Neural cell (in vitro differentiated cells): ENCODE measurements around the gene TCL1A. TPM values are rescaled to one million over a fixed set of nuclear protein-coding genes. Genes with fewer than 3 reads are reported as not detected.

Experiments used
- H2AFZ ChIP-seq: fragments of 200-600, 300-800 bp; sonication (generic), shearing (Covaris generic); 2 replicates; pipeline ENCODE4 v1.6.0; 2014; ENCODE audit warnings: low read depth, mild to moderate bottlenecking, antibody characterized with exemption, low read length, moderate library complexity
- H3F3A ChIP-seq: fragments of 200-600 bp; shearing (Covaris generic); 2 replicates; pipeline ENCODE4 v1.6.1; 2016; ENCODE audit warnings: mild to moderate bottlenecking, moderate library complexity, mixed read lengths, antibody characterized with exemption, low read length; ENCODE audit not compliant: insufficient read depth, poor library complexity, severe bottlenecking
- H3K27ac ChIP-seq: fragments of 200-600, 300-800 bp; sonication (generic), shearing (Covaris generic); 2 replicates; pipeline ENCODE4 v1.5.1; 2014; ENCODE audit warnings: mild to moderate bottlenecking, low read length, moderate library complexity
- H3K27me3 ChIP-seq: fragments of 300-800, 200-600 bp; sonication (generic), shearing (Covaris generic); 2 replicates; pipeline ENCODE4 v1.6.0; 2014; ENCODE audit warnings: mild to moderate bottlenecking, low read depth, low read length, moderate library complexity; ENCODE audit not compliant: insufficient read depth
- H3K36me3 ChIP-seq: fragments of 300-800, 200-600 bp; sonication (generic), shearing (Covaris generic); 2 replicates; pipeline ENCODE4 v1.5.1; 2014; ENCODE audit warnings: mild to moderate bottlenecking, antibody characterized with exemption, low read length, moderate library complexity; ENCODE audit not compliant: insufficient read depth
- H3K4me2 ChIP-seq: fragments of 300-800, 200-600 bp; sonication (generic), shearing (Covaris generic); 2 replicates; pipeline ENCODE4 v1.6.0; 2014; ENCODE audit warnings: mild to moderate bottlenecking, low read length
- H3K4me3 ChIP-seq: fragments of 300-800, 200-600 bp; sonication (generic), shearing (Covaris generic); 2 replicates; pipeline ENCODE4 v1.5.1; 2014; ENCODE audit warnings: mild to moderate bottlenecking, low read length, moderate library complexity
- H3K79me2 ChIP-seq: fragments of 200-600 bp; shearing (Covaris generic); replicated peaks from 2 replicates; pipeline ENCODE4 v1.6.0; 2014; ENCODE audit warnings: mild to moderate bottlenecking, low read length, moderate library complexity; ENCODE audit not compliant: insufficient read depth
- H3K9ac ChIP-seq: fragments of 300-800, 200-600 bp; sonication (generic), shearing (Covaris generic); 2 replicates; pipeline ENCODE4 v1.6.1; 2016; ENCODE audit warnings: mild to moderate bottlenecking, low read length, mixed read lengths
- H3K9me2 ChIP-seq: fragments of 200-600 bp; shearing (Covaris generic); 2 replicates; pipeline ENCODE4 v1.6.1; 2016; ENCODE audit warnings: mild to moderate bottlenecking, low read length, mixed read lengths; ENCODE audit not compliant: insufficient read depth
- H3K9me3 ChIP-seq: fragments of 200-600, 300-800 bp; sonication (generic), shearing (Covaris generic); 2 replicates; pipeline ENCODE4 v1.6.1; 2016; ENCODE audit warnings: mild to moderate bottlenecking, mixed run types, low read length, moderate library complexity, mixed read lengths
- H4K20me1 ChIP-seq: fragments of 200-600 bp; shearing (Covaris generic); 2 replicates; pipeline ENCODE4 v1.6.1; 2016; ENCODE audit warnings: mild to moderate bottlenecking, mixed run types; ENCODE audit not compliant: insufficient read depth
- EP300 ChIP-seq: fragments of 450-650 bp; conservative IDR thresholded peaks from 2 replicates; pipeline ENCODE4 v1.6.1; 2014; ENCODE audit warnings: antibody characterized with exemption, mild to moderate bottlenecking, moderate library complexity; ENCODE audit not compliant: poor library complexity, severe bottlenecking
- EZH2 ChIP-seq: fragments of 200-600, 300-800 bp; shearing (Covaris generic), sonication (generic); IDR thresholded peaks from 2 replicates; pipeline ENCODE4 v1.6.1; 2014; ENCODE audit warnings: antibody characterized with exemption, low read length, borderline replicate concordance, mild to moderate bottlenecking; ENCODE audit not compliant: insufficient read depth, poor library complexity, severe bottlenecking
- MXI1 ChIP-seq: fragments of 450-650 bp; conservative IDR thresholded peaks from 2 replicates; pipeline ENCODE4 v1.6.1; 2014; ENCODE audit warnings: antibody characterized with exemption, mild to moderate bottlenecking; ENCODE audit not compliant: poor library complexity, severe bottlenecking
- POLR2AphosphoS5 ChIP-seq: IDR thresholded peaks from 2 replicates; pipeline ENCODE4 v1.6.1; 2012
- RAD21 ChIP-seq: fragments of 450-650 bp; conservative IDR thresholded peaks from 2 replicates; pipeline ENCODE4 v1.6.1; 2014; ENCODE audit warnings: antibody characterized with exemption, mild to moderate bottlenecking, moderate library complexity
- SMC3 ChIP-seq: fragments of 450-650 bp; conservative IDR thresholded peaks from 2 replicates; pipeline ENCODE4 v1.6.1; 2014; ENCODE audit warnings: antibody characterized with exemption, mild to moderate bottlenecking, moderate library complexity; ENCODE audit not compliant: poor library complexity
- TAF1 ChIP-seq: IDR thresholded peaks from 2 replicates; pipeline ENCODE4 v1.6.1; 2012; ENCODE audit warnings: low read depth
- polyA plus RNA-seq: library from polyadenylated mRNA; depleted of rRNA; stranded (reverse); fragments of >200 nt; gene quantifications from 2 replicates; pipeline ENCODE4 v1.2.3, GENCODE V29; 2014
- TF ChIP-seq, protein P1 (sequence below): IDR thresholded peaks from 2 replicates; pipeline ENCODE4 v1.6.1; 2012; ENCODE audit warnings: borderline replicate concordance
- TF ChIP-seq, protein P2 (sequence below): fragments of 450-650 bp; IDR thresholded peaks from 2 replicates; pipeline ENCODE4 v1.5.1; 2014; ENCODE audit warnings: antibody characterized with exemption, mild to moderate bottlenecking, moderate library complexity; ENCODE audit not compliant: poor library complexity, severe bottlenecking

TCL1A gene
- polyA plus RNA-seq, 1 donor from 2014 or later = not detected

DNA sequence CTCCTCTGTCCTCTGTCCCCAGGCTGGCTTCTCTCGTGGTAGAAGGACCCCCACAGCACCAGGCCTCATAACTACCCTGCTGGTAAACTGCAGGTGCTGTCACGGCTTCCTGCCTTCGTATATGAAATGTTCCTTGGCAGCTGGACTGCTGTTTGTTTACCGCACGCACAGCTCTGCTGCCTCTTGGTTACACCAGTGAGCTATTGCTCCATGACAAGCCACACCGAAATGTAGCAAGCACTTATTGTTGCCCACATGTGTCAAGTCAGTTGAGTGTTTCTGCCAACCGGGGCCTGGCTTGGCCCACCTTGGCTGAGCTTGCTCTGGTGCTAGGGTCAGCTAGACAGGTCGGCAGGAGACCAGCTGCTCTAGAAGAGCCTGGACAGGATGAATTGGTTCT is 49.4 kb downstream of the TCL1A start:
- no peaks in the 10 kb centered on the region for H3K9me3 ChIP-seq
- no peak overlapping the region for H3K9ac ChIP-seq
- TF ChIP-seq EZH2 (no peak), POLR2AphosphoS5 (no peak), MXI1 (no peak), EP300 (no peak), TAF1 (no peak), SMC3 (no peak), RAD21 (no peak)
- TF ChIP-seq, protein P1, sequence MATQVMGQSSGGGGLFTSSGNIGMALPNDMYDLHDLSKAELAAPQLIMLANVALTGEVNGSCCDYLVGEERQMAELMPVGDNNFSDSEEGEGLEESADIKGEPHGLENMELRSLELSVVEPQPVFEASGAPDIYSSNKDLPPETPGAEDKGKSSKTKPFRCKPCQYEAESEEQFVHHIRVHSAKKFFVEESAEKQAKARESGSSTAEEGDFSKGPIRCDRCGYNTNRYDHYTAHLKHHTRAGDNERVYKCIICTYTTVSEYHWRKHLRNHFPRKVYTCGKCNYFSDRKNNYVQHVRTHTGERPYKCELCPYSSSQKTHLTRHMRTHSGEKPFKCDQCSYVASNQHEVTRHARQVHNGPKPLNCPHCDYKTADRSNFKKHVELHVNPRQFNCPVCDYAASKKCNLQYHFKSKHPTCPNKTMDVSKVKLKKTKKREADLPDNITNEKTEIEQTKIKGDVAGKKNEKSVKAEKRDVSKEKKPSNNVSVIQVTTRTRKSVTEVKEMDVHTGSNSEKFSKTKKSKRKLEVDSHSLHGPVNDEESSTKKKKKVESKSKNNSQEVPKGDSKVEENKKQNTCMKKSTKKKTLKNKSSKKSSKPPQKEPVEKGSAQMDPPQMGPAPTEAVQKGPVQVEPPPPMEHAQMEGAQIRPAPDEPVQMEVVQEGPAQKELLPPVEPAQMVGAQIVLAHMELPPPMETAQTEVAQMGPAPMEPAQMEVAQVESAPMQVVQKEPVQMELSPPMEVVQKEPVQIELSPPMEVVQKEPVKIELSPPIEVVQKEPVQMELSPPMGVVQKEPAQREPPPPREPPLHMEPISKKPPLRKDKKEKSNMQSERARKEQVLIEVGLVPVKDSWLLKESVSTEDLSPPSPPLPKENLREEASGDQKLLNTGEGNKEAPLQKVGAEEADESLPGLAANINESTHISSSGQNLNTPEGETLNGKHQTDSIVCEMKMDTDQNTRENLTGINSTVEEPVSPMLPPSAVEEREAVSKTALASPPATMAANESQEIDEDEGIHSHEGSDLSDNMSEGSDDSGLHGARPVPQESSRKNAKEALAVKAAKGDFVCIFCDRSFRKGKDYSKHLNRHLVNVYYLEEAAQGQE = no peak
- TF ChIP-seq, protein P2, sequence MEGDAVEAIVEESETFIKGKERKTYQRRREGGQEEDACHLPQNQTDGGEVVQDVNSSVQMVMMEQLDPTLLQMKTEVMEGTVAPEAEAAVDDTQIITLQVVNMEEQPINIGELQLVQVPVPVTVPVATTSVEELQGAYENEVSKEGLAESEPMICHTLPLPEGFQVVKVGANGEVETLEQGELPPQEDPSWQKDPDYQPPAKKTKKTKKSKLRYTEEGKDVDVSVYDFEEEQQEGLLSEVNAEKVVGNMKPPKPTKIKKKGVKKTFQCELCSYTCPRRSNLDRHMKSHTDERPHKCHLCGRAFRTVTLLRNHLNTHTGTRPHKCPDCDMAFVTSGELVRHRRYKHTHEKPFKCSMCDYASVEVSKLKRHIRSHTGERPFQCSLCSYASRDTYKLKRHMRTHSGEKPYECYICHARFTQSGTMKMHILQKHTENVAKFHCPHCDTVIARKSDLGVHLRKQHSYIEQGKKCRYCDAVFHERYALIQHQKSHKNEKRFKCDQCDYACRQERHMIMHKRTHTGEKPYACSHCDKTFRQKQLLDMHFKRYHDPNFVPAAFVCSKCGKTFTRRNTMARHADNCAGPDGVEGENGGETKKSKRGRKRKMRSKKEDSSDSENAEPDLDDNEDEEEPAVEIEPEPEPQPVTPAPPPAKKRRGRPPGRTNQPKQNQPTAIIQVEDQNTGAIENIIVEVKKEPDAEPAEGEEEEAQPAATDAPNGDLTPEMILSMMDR = no peak
- H3K36me3 ChIP-seq = no peaks in the 10 kb centered on the region
- no peaks in the 10 kb centered on the region for H3K27me3 ChIP-seq
- H4K20me1 ChIP-seq = no peaks in the 10 kb centered on the region
- no peak overlapping the region for H2AFZ ChIP-seq
- no peaks in the 10 kb centered on the region for H3K9me2 ChIP-seq
- H3K4me3 ChIP-seq = no peak overlapping the region
- H3K4me2 ChIP-seq = no peak overlapping the region
- no peaks in the 10 kb centered on the region for H3F3A ChIP-seq
- no peaks in the 10 kb centered on the region for H3K79me2 ChIP-seq
- H3K27ac ChIP-seq = no peak overlapping the region

DNA sequence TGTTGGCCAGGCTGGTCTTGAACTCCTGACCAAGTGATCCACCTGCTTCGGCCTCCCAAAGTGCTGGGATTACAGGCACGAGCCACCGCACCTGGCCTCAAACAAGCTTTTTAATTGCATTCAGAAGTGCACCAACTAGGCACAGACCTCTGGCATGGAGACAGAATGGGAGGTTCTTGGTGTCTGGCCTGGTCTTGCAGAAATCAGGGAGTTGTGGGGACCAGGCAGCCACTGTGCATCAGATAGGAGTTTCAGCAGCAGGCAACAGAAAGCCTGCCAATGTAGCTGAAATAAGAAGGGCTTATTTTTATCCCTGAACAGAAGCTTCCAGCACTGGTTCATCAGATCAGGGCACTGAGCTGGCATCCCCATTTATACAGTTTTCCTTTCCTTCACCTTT is 49.9 kb downstream of the TCL1A start:
- no peaks in the 10 kb centered on the region for H3F3A ChIP-seq
- no peaks in the 10 kb centered on the region for H3K79me2 ChIP-seq
- H3K27me3 ChIP-seq = no peaks in the 10 kb centered on the region
- no peaks in the 10 kb centered on the region for H3K9me3 ChIP-seq
- H4K20me1 ChIP-seq = no peaks in the 10 kb centered on the region
- H3K27ac ChIP-seq = no peak overlapping the region
- no peak overlapping the region for H3K4me3 ChIP-seq
- no peaks in the 10 kb centered on the region for H3K9me2 ChIP-seq
- TF ChIP-seq TAF1 = no peak
- no peak for TF ChIP-seq RAD21
- TF ChIP-seq EP300 = no peak
- TF ChIP-seq SMC3 = no peak
- TF ChIP-seq, protein P2 = no peak
- no peak for TF ChIP-seq POLR2AphosphoS5
- TF ChIP-seq, protein P1 = no peak
- no peak for TF ChIP-seq EZH2
- TF ChIP-seq MXI1 = no peak
- H3K36me3 ChIP-seq = no peaks in the 10 kb centered on the region
- H3K4me2 ChIP-seq = no peak overlapping the region
- no peak overlapping the region for H3K9ac ChIP-seq
- H2AFZ ChIP-seq = no peak overlapping the region
